Urinary bladder (tissue), 4 donors: ENCODE results near the gene ITFG1. TPM values are rescaled to one million over a fixed set of nuclear protein-coding genes. Genes with fewer than 3 reads are reported as not detected.
A peak's percentile ranks its signal among the peaks of the same experiment; 100 is the strongest.

Experiments used
- DNase-seq: peaks from one replicate; pipeline ENCODE4 v3.0.0-alpha.2; 2015; ENCODE audit errors: extremely low spot score
- H3K27ac ChIP-seq: one replicate; pipeline ENCODE4 v1.5.1; 2013; ENCODE audit warnings: low read depth, mild to moderate bottlenecking, moderate library complexity
- H3K36me3 ChIP-seq: one replicate; pipeline ENCODE4 v1.6.1; 2013; ENCODE audit warnings: mild to moderate bottlenecking, moderate library complexity; ENCODE audit not compliant: insufficient read depth
- H3K4me1 ChIP-seq: one replicate; pipeline ENCODE4 v1.6.1; 2013; ENCODE audit warnings: mild to moderate bottlenecking, moderate library complexity; ENCODE audit not compliant: insufficient read depth
- H3K4me3 ChIP-seq: one replicate; pipeline ENCODE4 v1.5.1; 2013; ENCODE audit warnings: low read depth, low read length
- WGBS: extraction: QIAGEN DNeasy Blood & Tissue Kit; methylation state at CpG from one replicate; pipeline ENCODE4 v1.1.7; 2013; 5-methylcytosine and 5-hydroxymethylcytosine counted together
- polyA plus RNA-seq: library from polyadenylated mRNA; stranded (reverse); fragments of 200-250 nt; gene quantifications from one replicate; pipeline ENCODE4 v1.2.3, GENCODE V29; 2013
- total RNA-seq: library from RNA; depleted of rRNA; stranded (reverse); fragments of >200 nt; gene quantifications from one replicate; pipeline ENCODE4 v1.2.3, GENCODE V29; 2014
- donor health status: healthy with polysubstance abuse.
- donor health status: healthy.

ITFG1 gene
- total RNA-seq (125 TPM), polyA plus RNA-seq (44.9 TPM)

- Histone ChIP-seq H3K4me3 (peak within 1 kb of the TSS; percentile 84), H3K36me3 (no peaks in the 10 kb centered on the region), H3K4me1 (peaks cover 2% of the 10 kb centered on the region), H3K27ac (peak within 1 kb of the TSS; percentile 97)
- under 1% methylated on average over 82 of the region's 82 CpGs for WGBS
- DNase-seq = peak; percentile 64
These were observed at the start of gene ITFG1, which contains the start of gene PHKB for GRCh38 chr16:47460711-47461597. TSS of gene ITFG1 (minus strand) at chr16:47461063. CDS start at chr16:47461045, 18 bp downstream. TSS of gene PHKB (plus strand) at chr16:47461331. CDS start at chr16:47461351, 20 bp downstream.

GRCh38 chr16:47507701-47508100 lies 46.8 kb upstream of the ITFG1 start:
- 31% methylated on average over 1 of the region's 1 CpG for WGBS
- H3K27ac ChIP-seq = no peak overlapping the region
- H3K4me3 ChIP-seq = no peak overlapping the region
- no peak for DNase-seq
- H3K36me3 ChIP-seq = peaks cover 1% of the 10 kb centered on the region
- no peaks in the 10 kb centered on the region for H3K4me1 ChIP-seq

GRCh38 chr16:47506800-47507199 lies 45.9 kb upstream of the ITFG1 start:
- 65% methylated on average over 2 of the region's 2 CpGs for WGBS
- H3K36me3 ChIP-seq = peaks cover 1% of the 10 kb centered on the region
- no peaks in the 10 kb centered on the region for H3K4me1 ChIP-seq

GRCh38 chr16:47504599-47504998 lies 43.7 kb upstream of the ITFG1 start:
- peaks cover 1% of the 10 kb centered on the region for H3K36me3 ChIP-seq
- DNase-seq = no peak
- H3K27ac ChIP-seq = no peak overlapping the region
- WGBS = 82% methylated on average over 7 of the region's 7 CpGs
- no peak overlapping the region for H3K4me3 ChIP-seq
- no peaks in the 10 kb centered on the region for H3K4me1 ChIP-seq

More at GRCh38 chr16:47506800-47507199, 45.9 kb upstream of the ITFG1 start:
- no peak overlapping the region for H3K27ac ChIP-seq
- H3K4me3 ChIP-seq = no peak overlapping the region
- no peak for DNase-seq

- no peak overlapping the region for H3K27ac ChIP-seq
- peaks cover 1% of the 10 kb centered on the region for H3K36me3 ChIP-seq
- WGBS = 72% methylated on average over 1 of the region's 1 CpG
- H3K4me3 ChIP-seq = no peak overlapping the region
- H3K4me1 ChIP-seq = no peaks in the 10 kb centered on the region
- no peak for DNase-seq
These were observed 43.1 kb upstream of the ITFG1 start for GRCh38 chr16:47503936-47504335.

GRCh38 chr16:47499700-47500264 lies 38.9 kb upstream of the ITFG1 start:
- DNase-seq = no peak
- WGBS = 98% methylated on average over 9 of the region's 9 CpGs
- Histone ChIP-seq H3K27ac (no peak overlapping the region), H3K4me1 (no peaks in the 10 kb centered on the region), H3K36me3 (peaks cover 1% of the 10 kb centered on the region), H3K4me3 (no peak overlapping the region)

- peaks cover 1% of the 10 kb centered on the region for H3K36me3 ChIP-seq
- no peak overlapping the region for H3K27ac ChIP-seq
- no peak for DNase-seq
- no peaks in the 10 kb centered on the region for H3K4me1 ChIP-seq
- no peak overlapping the region for H3K4me3 ChIP-seq
- WGBS = 96% methylated on average over 2 of the region's 2 CpGs
These were observed 38.3 kb upstream of the ITFG1 start for GRCh38 chr16:47499080-47499699.

GRCh38 chr16:47493381-47494337 lies 32.8 kb upstream of the ITFG1 start:
- Histone ChIP-seq H3K27ac (peak overlapping the region; percentile 32), H3K36me3 (peaks cover 3% of the 10 kb centered on the region), H3K4me3 (no peak overlapping the region), H3K4me1 (no peaks in the 10 kb centered on the region)
- 66% methylated on average over 9 of the region's 9 CpGs for WGBS
- no peak for DNase-seq

GRCh38 chr16:47492428-47493377 lies 31.8 kb upstream of the ITFG1 start:
- peak; percentile 15 for DNase-seq
- H3K27ac ChIP-seq = peak overlapping the region; percentile 38
- H3K36me3 ChIP-seq = peaks cover 3% of the 10 kb centered on the region
- 63% methylated on average over 10 of the region's 10 CpGs for WGBS
- no peaks in the 10 kb centered on the region for H3K4me1 ChIP-seq
- no peak overlapping the region for H3K4me3 ChIP-seq

- WGBS = 21% methylated on average over 1 of the region's 1 CpG
- Histone ChIP-seq H3K4me1 (no peaks in the 10 kb centered on the region), H3K27ac (no peak overlapping the region), H3K4me3 (no peak overlapping the region), H3K36me3 (peaks cover 3% of the 10 kb centered on the region)
- no peak for DNase-seq
These were observed 31.2 kb upstream of the ITFG1 start for GRCh38 chr16:47492036-47492427.

- Histone ChIP-seq H3K4me3 (no peak overlapping the region), H3K36me3 (peaks cover 3% of the 10 kb centered on the region), H3K27ac (no peak overlapping the region), H3K4me1 (no peaks in the 10 kb centered on the region)
- no peak for DNase-seq
These were observed 29.6 kb upstream of the ITFG1 start for GRCh38 chr16:47490471-47490870.

- WGBS = 80% methylated on average over 3 of the region's 3 CpGs
These were observed 27.2 kb upstream of the ITFG1 start for GRCh38 chr16:47488051-47488450.

More at GRCh38 chr16:47488051-47488450, 27.2 kb upstream of the ITFG1 start:
- Histone ChIP-seq H3K4me1 (no peaks in the 10 kb centered on the region), H3K36me3 (peaks cover 3% of the 10 kb centered on the region), H3K4me3 (no peak overlapping the region), H3K27ac (no peak overlapping the region)
- DNase-seq = no peak
